COLO668 (cell line): Measurements from ENCODE around the gene BICD1.
A peak's percentile ranks its signal among the peaks of the same experiment; 100 is the strongest.

ENCODE experiments used
- DNase-seq: peaks from one replicate; lab custom pipeline; 2025; ENCODE audit not compliant: unreplicated experiment; lab: John Stamatoyannopoulos, UW

The BICD1 gene

DNA sequence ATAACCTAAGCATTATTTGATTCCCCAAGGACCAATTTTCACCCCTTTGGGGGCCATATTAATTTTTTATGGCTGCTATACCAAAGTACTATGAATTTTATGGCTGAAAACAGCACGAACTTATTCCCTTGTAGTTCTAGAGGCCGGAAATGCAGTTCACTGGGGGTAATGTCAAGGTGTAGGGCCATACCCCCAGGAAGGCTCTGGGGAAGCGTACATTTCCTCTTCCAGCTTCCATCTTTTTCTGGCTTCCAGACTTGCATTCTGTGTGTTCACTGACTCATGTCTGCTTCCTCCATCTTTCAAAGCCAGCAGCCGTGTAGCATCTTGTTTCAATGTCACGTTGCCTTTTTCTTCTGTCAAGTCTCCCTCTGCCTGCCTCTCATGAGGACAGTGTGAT lies 133.5 kb downstream of the BICD1 start:
- no peak for DNase-seq

DNA sequence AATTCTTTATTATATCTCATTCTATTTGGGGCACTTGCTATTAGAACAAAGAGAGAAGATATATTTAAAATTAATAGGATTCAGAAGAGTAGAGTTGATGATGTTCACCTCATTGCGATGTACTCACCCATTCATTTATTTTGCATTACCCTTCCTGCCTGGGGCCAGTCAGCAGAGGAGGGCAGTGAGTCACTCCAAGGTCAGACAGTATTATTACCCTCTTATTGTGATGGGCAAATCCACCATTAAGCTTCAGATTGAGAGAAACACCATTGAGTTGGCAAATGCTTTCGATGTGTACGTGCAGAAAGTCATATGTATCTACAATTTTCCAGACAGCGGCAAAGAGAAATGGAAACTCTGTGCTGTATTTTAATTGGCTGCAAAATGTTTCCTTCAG lies 134.2 kb downstream of the BICD1 start:
- DNase-seq = no peak

DNA sequence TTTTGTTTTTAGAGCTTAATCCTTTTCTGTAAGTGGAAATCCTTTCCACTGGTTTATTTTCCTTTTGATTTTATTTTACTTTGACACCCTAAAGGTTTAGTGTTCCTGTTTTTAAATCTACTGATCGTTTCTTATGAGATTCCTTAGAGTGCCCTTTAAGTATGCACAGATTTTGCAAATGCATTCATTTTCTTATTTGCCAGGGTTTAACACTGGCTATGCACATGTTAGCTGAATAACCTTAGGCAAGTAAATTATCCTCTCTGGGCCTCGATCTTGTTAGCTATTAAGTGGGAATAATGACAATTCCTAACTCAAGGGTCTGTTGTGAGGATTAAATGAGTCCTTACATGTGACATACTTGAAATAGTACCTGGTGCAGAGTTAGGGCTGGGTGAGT lies 136.0 kb downstream of the BICD1 start:
- no peak for DNase-seq

DNA sequence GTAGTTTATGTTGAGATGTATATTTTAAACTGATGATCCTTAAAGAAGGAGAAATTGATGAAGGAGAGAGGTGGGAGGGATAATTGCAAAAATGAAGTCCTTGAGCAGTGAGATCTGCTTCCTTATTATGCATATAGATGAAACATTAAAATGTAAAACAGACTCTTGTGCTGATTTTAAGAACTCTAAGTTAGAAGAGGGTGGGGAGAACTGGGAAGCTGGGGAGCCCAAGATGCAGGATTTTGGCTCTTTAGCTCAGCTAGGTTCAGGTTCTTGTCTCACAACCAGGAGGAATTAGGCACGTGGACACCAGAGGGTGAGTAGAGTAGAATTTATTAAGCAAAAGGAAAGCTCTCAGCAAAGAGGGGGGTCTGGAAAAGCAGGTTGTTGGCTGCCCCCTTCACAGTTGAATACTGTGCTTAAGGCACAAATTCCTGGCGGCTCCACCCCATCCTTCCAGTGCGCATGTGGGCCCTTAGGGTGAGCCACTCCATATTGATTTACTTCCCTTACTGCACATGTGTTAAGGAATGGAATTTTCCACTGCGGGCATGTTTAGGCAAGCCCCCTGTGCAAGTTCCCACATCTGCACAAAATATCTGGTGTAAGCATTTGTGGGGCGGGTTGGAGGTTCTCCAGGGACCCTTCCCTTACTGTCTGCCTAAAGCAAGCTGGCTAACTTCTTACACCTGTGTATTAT lies 141.9 kb downstream of the BICD1 start:
- no peak for DNase-seq

DNA sequence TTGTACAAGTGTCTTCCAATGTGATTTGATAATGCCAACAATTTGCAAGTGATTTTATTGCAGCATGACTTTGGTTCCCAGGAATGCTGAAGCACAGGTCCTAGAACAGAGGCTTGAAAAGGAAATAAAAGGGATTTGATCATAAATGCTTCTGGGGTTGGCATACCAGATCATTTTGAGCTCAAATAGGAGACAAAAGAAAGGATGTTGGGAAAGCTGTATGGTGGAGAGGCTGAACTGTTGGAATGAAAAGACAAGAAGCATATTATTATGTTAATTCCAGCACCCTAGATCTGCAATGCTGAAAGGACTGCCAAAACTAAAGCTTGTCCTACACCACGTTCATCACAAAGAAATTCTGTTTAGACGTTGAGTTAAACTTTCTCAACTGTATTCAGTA lies 143.1 kb downstream of the BICD1 start:
- DNase-seq = no peak

DNA sequence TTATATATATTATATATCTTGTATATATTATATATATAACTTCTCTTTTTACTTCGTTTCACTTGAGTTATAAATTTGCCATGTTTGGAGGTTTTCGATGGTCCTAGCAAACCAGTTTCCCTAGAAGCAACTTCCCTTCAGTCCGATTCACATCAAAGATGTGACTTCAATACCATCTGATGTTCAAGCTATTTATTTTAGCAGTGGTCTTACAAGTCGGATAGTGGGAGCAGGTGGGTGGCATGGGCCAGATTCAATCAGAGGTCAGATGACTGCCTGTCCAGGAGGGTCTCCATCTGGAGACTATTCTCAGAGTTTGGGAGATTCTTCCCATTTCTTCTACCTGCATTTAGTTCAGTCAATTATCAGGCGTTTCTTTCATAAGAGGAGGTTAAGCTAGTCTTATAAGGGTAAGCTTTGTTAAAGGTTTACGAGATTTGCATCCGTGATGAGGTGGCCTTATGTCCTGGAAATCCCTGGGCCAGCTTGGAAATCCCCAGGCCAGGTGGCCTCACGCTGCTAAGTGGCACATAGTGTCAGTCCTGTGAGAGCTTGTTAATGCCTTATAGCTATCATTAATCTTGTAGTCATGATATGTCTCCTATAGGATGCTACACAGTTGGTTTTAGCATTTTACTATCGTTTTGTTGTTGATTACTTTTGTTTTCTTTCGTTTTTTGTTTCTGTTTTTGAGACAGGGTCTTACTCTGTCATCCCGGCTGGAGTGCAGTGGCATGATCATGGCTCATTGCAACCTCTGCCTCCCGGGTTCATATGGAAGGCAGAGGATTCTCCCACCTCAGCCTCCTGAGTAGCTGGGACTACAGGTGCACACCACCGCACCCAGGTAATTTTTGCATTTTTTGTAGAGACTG lies 145.8 kb downstream of the BICD1 start:
- DNase-seq = peak; percentile 10

DNA sequence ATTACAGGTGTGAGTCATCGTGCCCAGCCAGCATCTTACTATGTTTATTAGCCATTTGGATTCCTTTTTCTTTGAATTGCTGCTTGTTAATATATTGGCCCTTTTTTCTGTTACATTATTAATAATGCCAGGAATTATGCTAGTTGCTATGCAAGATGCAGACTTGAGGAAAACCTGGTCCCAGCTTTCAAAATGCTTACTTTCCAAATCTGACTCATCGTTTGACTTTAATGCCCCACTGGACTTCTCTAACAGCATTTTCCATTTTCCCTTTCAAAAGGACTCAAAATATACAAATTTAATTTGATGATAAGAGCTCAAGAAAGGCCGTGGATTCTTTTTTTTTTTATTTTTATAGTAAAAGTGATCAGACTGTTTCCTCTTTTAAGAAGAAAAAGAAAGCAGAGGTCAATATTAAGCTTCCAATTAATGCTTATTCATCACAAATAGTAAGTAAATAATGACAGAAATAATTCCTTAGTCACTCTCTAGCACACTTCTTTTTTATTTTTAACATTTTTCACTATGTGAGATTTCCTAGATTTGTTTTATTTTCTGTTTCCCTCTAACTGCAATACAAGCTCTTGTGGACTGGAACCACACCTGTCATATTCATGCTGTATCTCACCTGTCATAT lies 146.6 kb downstream of the BICD1 start:
- DNase-seq = no peak

DNA sequence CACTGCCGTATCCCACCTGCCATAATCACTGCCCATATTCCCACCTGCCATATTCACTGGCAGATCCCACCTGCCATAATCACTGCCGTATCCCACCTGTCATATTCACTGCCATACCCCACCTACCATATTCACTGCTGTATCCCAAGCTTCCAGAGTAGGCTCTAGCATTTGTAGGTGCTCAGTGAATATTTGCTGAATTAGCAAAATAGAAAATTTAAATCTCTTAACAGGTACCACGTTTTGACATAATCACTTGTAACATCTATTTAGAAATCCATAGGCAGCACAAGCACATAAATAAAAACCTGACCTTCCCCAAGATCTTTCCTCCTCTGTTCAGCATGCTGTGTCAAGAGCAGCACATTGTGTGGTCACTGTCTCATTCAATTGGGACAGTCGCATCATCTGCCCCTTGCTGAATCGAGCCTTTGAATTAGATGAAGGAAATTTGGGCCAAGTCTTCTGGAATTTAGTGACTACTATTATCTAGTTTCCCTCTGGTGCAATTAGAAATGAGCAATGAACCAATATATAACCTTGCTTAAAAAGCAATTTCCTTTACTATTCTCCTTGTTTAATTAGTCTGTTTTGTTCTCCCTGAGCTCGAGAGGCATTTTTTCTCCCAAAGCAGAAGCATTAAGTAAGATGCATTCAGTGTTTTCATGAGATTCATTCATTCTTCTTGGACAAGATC lies 147.8 kb downstream of the BICD1 start:
- no peak for DNase-seq

DNA sequence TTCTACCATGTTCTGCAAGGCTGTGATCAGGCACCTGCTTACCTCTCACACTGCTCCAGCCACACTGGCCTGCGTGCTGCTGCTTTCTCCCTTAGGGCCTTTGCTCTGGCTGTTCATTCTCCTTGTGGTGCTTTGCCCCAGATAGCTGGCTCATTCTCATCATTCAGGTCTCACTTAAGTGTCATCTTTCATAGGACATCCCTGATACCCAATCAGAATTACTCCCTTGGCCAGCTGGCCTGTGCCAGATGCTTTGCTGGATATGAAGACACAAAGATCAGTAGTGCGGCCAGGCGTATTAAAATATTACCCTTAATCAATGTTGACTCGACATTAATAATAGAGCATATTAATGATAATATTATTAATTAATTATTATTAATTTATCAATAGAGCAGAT lies 148.9 kb downstream of the BICD1 start:
- DNase-seq = no peak

DNA sequence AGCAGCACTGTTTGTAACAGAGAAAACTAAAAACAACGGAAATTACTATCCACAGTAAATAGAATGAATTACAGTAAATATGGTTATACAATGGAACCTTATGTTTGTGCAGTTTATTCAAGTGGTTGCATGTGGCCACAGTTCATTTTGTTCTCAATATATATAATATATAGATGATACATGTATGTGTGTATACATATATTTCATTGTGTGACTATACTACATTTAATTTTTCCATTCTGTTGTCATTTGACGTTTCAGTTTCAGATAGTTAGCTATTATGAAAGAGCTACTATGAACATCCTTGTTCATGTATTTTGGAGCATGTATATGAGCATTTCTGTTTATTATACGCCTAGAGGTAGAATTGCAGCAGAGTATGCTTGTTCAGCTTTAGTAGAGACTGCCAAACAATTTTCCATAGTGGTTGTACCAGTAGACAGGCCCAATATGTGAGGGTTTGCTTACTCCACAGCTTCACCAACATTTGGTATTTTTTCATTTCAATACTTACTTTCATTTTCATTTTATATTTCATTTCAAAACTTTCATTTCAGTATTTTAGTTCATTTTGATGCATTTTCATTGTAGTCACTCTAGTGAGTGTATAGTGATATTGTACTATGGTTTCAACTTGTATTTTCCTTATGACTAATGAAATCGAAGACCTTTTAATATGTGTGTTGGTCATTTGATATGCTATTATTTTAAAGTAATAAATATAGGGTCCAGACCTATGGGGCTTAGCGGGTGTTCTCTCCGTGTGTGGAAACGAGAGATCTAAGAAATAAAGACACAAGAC lies 151.2 kb downstream of the BICD1 start:
- no peak for DNase-seq

DNA sequence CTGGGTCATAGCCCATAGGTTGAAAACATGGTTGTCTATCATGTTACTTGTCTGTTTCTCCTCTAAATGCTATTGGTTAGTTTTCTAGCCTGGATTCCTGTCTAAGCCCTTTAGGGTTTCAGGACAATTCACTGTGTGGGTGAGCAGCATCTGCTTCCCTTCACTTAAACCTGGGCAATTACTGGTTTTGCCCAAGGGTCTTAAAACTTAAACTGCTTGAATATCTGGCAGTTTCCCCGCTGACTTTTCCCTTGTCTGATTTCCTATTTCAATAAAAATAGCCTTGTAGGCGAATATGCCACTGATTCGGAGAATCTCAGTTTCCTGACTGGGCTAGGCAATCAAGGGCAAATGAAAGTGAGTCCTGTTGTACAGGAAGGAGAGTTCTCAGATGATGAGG lies 154.0 kb downstream of the BICD1 start:
- DNase-seq = no peak

DNA sequence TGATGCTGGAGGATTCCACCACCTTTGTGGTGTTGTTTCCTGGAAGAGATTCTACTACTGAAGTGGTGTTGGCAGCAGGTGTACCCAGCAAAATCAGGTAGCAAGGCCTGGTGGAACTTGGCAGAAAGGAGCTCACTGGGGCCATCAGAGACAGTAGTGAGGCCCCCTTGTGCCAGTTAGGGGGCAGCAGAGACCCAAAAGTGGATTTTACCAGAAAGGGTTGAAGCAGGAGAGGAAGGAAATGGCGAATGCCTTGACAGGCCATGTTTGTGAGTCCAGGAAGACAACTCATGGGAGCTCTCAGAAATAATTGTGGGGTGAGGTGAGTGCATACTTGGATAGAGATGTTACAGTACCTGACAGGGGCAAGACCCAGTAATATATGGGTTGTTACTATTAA lies 155.0 kb downstream of the BICD1 start:
- no peak for DNase-seq

DNA sequence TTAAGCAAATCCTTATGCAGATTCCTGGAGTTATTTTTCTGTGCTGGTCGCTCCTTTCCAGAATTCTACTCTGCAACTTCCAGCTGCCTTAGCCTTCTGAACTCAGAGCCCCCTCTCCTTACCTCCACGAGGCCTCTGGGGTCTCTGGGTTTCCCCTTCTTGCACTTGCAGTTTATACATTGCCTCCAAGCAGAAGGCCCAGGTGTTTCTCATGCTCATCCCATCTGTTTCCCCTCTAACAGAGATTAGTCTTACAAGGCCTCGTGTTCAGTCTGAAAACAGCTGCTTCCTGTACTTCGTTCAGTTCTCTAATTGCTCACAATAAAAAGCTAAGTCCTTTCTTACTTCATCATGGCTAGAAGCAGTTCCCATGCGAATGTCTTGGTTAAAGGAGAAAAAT lies 158.3 kb downstream of the BICD1 start:
- no peak for DNase-seq

DNA sequence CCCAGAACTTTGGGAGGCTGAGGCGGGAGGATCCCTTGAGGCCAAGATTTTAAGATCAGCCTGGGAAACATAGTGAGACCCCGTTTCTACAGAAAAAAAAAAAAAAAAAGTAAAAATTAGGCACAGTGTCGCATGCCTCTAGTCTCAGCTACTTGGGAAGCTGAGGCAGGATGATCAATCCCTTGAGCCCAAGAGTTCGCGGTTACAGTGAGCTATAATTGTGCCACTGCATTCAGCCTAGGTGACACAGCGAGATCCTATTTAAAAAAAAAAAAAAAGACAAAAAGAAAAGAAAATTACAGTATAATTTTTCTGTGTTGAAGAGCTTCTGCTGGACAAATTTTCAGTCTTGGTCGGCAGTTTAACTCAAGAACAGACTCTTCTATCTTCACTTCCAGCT lies 158.8 kb downstream of the BICD1 start:
- no peak for DNase-seq

DNA sequence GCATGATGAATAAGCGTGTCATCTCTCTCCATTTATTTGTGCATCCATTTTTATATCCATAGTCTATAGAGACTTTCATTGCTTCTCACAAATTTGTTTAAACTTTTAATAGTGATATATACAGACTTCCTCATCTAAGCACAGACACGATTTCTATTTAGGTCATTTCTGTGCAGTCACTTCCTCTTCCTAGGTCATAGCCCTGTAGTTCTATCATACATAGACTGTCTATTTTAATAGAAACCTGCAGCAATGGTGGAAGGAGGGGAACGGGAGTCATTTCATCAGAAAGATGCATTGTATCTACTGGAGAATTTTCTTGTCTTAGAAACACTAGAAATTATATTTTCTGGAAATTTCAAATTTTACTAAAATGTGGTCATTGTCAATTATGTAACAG lies 159.3 kb downstream of the BICD1 start:
- no peak for DNase-seq

DNA sequence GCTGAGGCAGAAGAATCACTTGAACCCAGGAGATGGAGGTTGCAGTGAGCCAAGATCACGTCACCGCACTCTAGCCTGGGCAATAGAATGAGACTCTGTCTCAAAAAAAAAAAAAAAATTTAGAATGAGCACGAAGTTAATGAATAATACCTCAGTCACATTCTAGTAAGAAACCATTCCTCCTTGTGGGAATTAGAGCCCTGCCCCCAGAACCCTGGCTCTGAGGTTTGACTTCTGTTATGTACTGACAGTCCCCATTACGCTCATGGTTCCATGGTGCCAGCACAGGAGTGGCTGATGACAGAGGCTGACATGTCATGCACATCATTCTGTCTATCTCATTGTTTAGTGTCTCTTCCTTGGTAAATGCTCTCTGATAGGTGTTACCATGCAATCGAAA lies 160.1 kb downstream of the BICD1 start:
- DNase-seq = no peak

DNA sequence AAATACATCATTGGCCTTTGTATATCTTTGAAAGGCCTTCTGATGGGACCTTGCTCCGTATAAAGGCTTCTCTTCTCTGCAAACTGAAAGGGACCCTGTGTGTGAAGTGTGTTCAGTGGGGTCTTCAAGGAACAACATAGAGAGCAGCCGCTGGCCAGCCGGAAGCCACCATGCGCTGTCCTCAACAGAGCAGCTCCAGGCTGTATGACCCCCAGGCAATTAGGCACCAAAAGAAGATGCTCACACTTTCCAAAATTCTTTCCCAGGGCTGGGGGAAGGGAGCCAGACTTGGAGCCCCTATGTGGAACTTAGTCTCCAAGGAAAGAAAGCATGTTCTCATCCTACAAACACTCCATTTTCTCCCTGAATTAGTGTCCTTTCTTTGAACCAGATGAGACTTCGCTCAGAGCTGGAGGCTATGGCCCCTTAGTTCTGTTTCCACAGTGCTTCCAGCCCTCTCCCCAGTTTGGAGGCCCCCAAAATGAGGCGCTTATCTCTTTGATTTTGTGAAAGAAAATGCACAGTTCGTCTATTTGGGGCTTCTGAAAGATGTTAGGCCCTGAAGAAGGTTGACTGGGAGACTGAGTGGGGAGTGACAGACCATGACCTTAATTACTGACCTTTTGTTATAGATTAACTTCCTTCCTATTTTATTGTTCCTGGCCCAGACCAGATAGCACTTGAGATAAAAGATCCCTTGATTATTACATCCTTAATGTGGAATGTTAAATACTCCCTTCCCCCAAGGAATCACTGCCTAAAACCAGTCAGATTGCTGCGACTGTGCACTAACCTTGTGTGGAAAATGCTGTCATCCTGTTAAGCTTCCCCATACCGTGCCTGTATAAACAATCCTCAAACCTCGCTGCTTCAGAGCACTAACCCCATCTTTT lies 164.4 kb downstream of the BICD1 start:
- no peak for DNase-seq

DNA sequence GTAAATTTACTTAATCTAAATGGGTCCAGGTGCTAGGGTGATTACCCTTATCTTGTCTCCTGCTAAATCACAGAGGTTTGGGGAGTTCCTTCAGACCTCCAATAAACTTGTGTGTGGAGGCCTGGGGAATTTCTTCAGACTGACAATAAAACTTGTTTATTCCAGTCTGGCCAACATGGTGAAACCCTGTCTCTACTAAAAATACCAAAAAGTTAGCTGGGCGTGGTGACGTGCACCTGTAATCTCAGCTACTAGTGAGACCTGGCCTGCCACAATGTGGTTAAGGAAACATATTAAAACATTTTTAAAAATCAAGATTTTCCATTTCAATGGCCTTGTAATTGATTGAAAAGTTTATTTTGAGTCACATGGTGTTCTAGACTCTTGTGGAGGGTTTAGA lies 165.8 kb downstream of the BICD1 start:
- no peak for DNase-seq

DNA sequence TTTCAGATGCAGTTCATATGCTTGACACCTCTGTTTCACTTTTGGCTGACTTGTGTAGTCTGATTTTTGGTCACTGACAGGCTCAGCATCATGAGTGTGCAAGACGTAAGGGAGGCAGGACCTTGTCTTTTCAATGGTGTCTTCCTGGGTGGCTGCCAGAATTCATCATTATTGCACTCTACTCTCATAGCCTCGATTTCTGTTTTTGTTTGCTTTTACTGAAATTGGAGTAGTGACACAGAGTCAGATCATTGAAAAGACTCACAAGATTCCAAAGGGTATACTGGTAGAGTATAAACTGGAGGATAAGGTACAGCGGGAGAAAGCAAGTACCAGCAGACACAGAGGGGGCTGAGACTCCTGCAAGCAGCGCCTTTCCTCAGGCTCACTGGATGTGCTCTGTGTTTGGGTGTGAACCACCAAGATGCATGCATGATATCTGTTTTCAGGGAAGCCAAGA lies 166.4 kb downstream of the BICD1 start:
- no peak for DNase-seq

DNA sequence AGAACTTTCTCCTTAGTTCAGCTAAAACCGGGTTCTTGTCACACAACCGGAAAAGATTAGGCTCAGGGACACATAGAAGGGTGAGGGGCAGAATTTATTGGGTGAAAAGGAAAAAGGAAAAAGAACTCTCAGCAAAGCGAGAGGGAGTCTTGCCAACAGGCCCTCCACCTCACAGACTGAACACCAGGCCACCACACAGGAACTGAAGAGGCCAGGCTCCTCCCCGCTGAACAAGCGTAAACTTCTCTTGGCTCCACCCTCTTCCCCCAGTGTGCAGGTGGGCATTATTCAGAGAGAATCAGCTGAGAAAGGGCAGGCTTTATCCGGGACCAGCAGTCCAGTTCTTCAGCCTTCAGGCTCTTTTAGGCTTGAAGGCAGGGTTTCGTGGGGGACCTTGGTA lies 167.1 kb downstream of the BICD1 start:
- DNase-seq = no peak
